AML-193 (cell line): ENCODE data around the gene PADI2.
A peak's percentile ranks its signal among the peaks of the same experiment; 100 is the strongest.
"Not testable (repeated sequence)": the region's sequence is repeated elsewhere in the genome, so short reads cannot be mapped to it uniquely, and the experiment has no call there.

ENCODE experiments used
- DNase-seq, 2 experiments: peaks; one replicate each; lab custom pipeline; 2025; lab: John Stamatoyannopoulos, UW

PADI2 gene

DNA sequence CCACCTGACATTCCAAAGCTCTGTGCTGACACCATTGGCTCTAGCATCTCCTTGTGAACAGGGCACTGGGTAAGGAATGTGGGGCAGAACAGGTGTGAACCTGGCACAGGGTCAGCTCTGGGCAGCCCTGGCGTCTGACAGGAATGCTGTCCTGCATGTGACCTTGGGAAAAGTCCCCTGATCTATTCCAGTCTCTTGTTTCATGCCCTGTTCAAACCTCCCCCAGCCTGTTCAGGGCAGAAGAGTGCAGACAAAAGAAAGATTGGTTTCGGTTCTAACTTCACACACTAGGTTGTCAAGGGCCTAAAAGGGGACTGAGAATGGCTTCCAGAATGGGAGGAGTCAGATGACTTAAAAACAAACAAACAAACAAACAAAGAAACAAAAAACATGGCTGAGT lies 37.8 kb downstream of the PADI2 start:
- no peak for DNase-seq

GRCh38 chr1:17080880-17081279 lies 38.4 kb downstream of the PADI2 start:
- DNase-seq: no peak

DNA sequence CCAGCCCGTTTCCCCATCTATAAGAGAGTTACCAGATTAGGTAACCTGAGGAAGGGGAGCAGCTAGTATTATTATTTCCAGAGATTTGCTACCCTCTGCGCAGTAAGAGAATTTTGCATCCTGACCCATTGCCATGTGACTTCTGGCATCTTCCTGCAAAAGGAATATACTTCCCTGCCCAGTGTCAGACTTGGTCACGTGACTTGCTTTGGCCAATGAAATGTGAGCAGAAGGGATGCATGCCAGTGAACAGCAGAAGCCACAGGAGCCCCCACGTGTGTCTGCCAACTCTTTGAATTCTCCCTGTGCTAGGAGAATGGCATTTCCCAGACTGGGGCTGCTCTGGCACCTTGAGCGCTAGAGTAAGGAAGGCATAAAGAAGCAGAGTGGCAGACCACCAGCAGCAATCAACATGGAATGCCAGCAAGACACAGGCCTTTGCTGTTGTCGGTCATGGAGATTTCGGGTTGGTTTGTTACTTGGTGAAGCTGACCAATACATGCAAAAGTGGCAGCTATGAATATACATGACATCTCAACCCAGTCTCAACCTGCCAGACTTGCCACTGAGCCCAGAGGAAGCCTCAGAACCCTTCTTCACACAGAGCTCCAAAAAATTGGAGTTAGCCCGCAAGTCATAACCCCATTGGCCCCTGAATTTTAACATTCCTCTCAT lies 39.0 kb downstream of the PADI2 start:
- DNase-seq: no peak

DNA sequence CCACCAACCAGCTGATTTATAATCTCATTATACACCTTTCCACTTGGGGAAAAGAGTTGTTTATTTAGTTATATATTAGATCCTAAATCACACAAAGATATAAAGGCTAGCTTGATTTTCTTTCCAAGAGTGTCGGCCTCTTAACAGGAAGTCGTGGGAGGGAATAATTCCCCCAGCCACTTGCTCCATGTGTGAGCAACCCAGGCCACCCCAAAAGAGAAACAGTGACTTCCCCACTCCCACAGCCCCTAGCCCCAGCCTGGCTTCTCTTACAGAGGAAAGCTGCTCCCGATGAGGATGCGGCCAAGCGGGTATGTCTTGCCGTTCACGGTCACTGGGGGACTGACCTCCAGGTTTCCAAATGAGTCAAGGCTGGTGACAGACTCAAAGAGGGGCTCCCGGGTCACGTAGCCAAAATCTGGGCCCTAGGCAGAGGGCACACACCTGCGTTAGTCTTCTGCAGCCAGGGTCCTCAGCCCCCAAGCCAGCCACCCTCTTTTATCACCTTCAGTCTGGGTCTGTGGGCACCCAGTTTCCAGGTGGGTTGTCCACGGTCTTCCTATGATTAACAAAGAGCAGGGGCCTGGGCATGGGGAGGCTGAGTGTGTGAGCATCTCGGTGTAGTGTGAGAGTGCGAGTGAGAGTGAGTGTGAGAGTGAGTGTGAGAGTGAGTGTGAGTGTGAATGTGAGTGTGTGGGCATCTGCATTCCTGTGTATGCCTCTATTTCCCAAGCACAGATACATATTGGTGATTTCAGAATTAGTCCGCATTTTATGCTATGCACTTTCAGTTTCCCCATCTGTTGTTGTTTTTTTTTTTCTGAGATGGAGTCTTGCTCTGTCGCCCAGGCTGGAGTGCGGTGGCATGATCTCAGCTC lies 40.0 kb downstream of the PADI2 start:
- no peak for DNase-seq

- peak; percentile 85 for DNase-seq
These were observed 43.6 kb downstream of the PADI2 start for GRCh38 chr1:17075470-17076255.

DNA sequence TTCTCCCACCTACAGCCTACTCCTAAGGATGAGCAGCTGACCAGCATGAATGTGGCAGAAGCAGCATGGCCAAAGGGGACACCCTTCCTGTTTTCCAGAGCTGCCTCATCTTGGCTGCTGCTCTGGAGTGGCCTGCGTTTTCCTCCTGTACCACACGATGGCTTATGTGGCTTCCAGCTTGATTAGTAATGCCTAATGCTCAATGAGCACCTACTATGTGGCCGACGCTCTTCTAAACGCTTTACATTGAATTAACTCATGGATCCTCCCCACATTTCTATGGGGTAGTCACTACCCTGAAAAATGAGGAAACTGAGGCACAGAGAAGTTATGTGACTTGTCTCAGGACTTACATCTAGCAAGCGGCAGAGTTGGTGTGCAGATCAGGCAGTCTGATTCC lies 47.5 kb downstream of the PADI2 start:
- DNase-seq: no peak

DNA sequence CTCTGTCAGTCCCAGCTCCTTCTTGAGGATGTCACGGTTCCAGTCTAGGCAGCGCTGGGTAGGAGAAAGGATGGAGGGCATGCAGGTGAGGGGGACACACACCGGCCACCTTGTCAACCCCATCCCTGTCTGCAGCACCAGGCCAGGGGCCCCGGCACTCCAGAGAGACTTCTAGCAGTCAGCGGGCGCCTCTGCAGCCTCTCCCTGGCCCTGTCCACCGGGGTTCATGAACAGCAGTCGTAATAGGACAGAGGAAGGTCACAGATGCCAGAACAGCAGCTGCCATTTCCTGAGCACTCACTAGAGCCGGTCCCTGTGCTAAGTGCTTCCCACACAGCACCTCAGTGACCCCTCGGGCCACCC lies 49.1 kb downstream of the PADI2 start:
- DNase-seq: no peak

DNA sequence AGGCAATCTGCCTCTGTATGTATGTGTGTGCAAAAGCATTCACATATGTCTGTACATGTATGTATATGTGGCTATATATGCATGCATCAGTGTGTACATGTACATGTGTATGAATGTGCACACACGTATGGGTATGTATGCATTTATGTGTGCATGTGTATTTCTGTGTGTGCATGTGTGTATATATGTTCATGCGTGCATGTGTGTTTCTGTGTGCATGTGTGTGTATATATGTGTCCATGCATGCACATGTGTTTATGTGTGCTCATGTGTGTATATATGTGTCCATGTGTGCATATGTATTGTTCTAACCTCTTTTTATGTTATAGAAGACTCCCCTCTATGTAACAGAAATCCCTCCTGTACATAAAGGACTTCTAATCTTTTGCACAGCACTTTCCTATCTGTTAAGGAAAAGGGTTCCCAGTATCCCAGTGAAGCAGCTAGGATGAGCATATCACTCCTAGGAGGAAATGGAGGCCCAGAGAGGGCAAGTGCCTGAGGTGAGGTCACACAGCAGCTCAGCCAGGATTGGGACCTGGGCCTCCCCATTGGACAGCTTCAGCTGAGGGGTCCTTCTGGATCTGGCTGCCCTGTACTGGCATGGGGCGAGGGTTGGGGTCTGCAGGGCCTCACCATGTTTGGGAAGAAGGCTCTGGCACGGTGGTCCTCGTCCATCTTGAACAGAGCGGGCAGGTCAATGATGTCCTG lies 49.6 kb downstream of the PADI2 start:
- no peak for DNase-seq

DNA sequence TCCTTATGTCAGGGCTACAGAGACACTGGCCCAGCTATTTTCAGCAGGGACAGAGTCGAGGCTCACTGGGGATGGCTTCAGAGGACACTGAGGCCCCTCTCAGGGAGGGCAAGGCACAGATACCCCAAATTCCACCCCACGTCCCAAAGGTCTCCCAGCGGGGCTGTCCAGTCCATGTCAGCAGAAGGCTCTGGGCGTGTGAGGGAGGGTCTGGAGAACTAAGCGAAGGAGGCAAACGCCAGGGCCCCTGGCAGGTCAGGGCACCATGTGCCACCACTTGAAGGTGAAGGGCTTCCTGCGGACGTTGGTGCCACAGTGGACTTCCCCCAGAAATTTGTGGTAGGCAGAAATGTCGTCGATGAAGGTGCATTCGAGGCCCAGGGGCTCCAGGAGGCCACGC lies 50.5 kb downstream of the PADI2 start:
- DNase-seq: no peak

- no peak for DNase-seq
These were observed 51.6 kb downstream of the PADI2 start for GRCh38 chr1:17067465-17068240.

GRCh38 chr1:17067069-17067426 lies 52.2 kb downstream of the PADI2 start:
- DNase-seq: peak; percentile 84 to 90

GRCh38 chr1:17066361-17067068 lies 52.7 kb downstream of the PADI2 start:
- peak; percentile 94 to 95 for DNase-seq

- DNase-seq: no peak
These were observed 53.6 kb downstream of the PADI2 start for GRCh38 chr1:17065666-17066065.

DNA sequence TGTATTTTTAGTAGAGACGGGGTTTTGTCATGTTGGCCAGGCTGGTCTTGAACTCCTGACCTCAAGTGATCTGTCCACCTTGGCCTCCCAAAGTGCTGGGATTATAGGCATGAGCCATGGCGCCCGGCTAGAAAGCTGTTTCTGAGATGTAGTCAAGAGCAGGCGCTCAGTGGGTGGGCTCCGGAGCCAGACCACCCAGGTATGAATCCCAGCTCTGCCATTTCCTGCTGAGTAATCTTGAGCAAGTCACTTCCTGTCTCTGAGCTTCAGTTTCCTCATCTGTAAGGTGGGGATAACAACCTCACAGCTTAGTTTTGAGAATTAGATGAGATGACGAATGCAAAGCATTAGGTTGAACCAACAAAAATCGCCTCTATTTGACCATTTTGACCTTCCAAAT lies 56.5 kb downstream of the PADI2 start:
- DNase-seq: not testable (repeated sequence)

DNA sequence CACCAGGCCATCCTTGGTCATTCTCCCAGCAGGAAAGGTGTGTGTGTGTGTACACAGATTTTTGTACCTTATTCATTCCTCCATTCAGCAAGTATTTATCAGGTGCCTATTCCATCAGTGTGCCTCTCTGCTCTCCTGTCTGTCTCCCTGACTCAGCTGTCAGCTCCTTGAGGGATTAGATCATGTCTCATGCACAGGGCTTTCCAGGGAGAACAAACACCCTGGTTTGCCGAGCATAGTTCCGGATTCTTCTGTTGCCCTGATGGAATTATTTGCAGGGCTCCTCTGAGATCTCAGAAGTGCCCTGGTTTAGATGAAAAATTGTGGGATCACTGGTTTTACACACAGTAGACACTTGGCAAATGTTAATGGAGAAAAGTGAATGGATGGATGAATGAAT lies 57.4 kb downstream of the PADI2 start:
- no peak for DNase-seq

- DNase-seq: peak; percentile 44 to 55
These were observed 57.8 kb downstream of the PADI2 start for GRCh38 chr1:17061486-17061885.

- peak; percentile 89 to 92 for DNase-seq
These were observed 58.9 kb downstream of the PADI2 start for GRCh38 chr1:17060306-17060749.

DNA sequence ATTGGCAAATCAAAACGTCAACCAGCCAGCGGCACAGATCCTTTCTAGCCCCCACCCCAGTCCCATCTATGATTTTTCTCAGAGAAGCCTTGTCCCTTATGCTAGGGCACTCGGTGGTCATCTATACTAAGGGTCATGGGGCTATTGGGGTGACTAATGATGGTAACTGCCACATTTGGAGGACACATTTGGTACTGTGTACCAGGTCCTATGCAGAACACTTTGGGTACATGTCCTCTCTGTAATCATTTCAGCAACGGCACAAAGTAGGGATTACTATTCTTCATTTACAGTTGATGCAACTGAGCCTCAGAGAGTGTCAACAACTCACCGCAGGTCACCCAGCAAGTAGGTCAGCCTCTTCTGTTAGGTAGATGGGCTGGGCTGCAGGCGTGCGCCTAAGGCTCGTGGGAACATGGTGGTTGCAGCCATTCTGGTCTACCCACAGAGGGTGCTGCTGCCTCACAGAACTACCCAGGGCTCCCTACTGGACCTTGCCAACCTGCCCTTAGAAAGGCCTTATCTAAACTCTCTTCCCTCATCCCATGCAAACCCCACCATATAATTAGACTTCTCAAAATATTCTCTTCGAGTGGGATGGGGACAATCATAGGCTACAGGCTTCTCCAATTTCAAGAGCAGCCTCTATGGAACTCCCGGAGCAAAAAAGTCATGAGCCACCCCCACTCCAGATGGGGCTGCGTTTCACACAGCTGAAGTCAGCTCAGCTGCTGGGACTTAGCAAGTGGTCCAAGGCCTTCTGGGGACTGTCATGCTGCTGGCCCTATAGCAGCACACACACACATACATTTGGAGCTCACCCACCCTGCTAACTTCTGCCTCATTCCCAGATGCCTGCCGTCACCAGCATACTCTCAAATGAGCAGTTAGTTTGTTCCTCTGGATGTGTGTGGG lies 59.6 kb downstream of the PADI2 start:
- DNase-seq: peak; percentile 75 to 78

DNA sequence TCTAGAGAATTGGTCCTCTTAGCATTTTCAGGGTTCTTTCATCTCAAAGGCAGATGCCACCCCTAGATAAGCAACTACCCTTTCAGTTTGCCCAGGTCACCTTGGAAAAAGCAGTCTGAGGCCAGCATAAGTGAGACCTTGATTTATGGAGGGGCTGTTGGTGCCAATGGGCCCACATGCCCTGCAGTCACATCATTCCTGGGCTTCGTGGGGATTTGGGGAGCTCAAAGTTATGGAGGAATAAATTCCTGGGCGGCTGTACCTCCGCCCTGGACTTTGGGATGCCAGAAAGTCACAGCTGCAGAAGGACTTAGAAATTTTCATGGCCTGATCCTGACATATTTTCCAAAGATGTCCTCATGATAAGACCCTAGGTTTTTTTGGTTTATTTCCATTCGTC lies 62.7 kb downstream of the PADI2 start:
- no peak for DNase-seq

GRCh38 chr1:17055801-17056200 lies 63.5 kb downstream of the PADI2 start:
- DNase-seq: no peak
